Endothelial cell of umbilical vein (primary cell): ENCODE data around the gene SLC7A4.

ENCODE experiments used
- CTCF ChIP-seq, 2 donors: IDR thresholded peaks; 1 replicate in 1 of 2; 2 replicates in 1 of 2; pipeline ENCODE4 v1.5.1; 2011; ENCODE audit warnings: low read length in 2 of 2, mild to moderate bottlenecking in 2 of 2, moderate library complexity in 2 of 2, control low read depth in 1 of 2, inconsistent platforms in 1 of 2, low read depth in 1 of 2; ENCODE audit not compliant: insufficient read depth in 1 of 2; ENCODE audit errors: extremely low read depth in 1 of 2
- EZH2 ChIP-seq: IDR thresholded peaks from 2 replicates; pipeline ENCODE4 v1.6.1; 2012; ENCODE audit warnings: borderline replicate concordance, low read depth, mild to moderate bottlenecking, moderate library complexity, low read length, inconsistent platforms; ENCODE audit not compliant: severe bottlenecking
- FOS ChIP-seq: IDR thresholded peaks from 2 replicates; pipeline ENCODE4 v1.6.1; 2011; ENCODE audit warnings: mild to moderate bottlenecking, low read length, moderate library complexity, borderline replicate concordance; ENCODE audit not compliant: insufficient read depth
- GATA2 ChIP-seq: IDR thresholded peaks from 2 replicates; pipeline ENCODE4 v1.7.0; 2011; ENCODE audit warnings: low read depth, mild to moderate bottlenecking, moderate library complexity, mixed read lengths, low read length; ENCODE audit not compliant: insufficient read length, insufficient read depth
- JUN ChIP-seq: IDR thresholded peaks from 2 replicates; pipeline ENCODE4 v1.6.1; 2011; ENCODE audit warnings: borderline replicate concordance, low read depth; ENCODE audit not compliant: insufficient read length, insufficient read depth
- MAX ChIP-seq: IDR thresholded peaks from 2 replicates; pipeline ENCODE4 v1.6.1; 2011; ENCODE audit not compliant: insufficient read depth, insufficient read length
- MYC ChIP-seq: IDR thresholded peaks from one replicate; pipeline ENCODE4 v1.6.1; 2011; ENCODE audit warnings: mild to moderate bottlenecking, low read depth, low read length
- POLR2A ChIP-seq: IDR thresholded peaks from 2 replicates; pipeline ENCODE4 v1.6.1; 2012; ENCODE audit warnings: low read depth, mild to moderate bottlenecking, control low read depth, low read length
- POLR2AphosphoS5 ChIP-seq: IDR thresholded peaks from 2 replicates; pipeline ENCODE4 v1.6.1; 2012; ENCODE audit warnings: low read depth, mild to moderate bottlenecking, control low read depth, low read length, moderate library complexity; ENCODE audit not compliant: insufficient read depth

GRCh38 chr22:21025763-21026755 lies 6.3 kb downstream of the SLC7A4 start:
- no peak for TF ChIP-seq CTCF (IDR thresholded peaks at IDR 0.05; ENCODE audit: extremely low read depth in 1 of 2, insufficient read depth in 1 of 2, low read depth in 1 of 2, low read length in 2 of 2)
- no peak for TF ChIP-seq POLR2AphosphoS5
- no peak for TF ChIP-seq MYC
- TF ChIP-seq MAX, result no peak
- no peak for TF ChIP-seq EZH2
- no peak for TF ChIP-seq POLR2A
- TF ChIP-seq FOS, result no peak
- TF ChIP-seq GATA2, result no peak
- no peak for TF ChIP-seq JUN
